ENCODE data around the gene SNAPC2.
"Not testable (repeated sequence)": the region's sequence is repeated elsewhere in the genome, so short reads cannot be mapped to it uniquely, and the experiment has no call there.

SNAPC2 gene

GRCh38 chr19:7883796-7884570, 36.2 kb upstream of the SNAPC2 start:
- DNase-seq (ENCODE audit: extremely low read depth, low read depth) = no peak

GRCh38 chr19:7885818-7886217, 34.3 kb upstream of the SNAPC2 start:
- DNase-seq (ENCODE audit: extremely low read depth, low read depth) = no peak
- TF ChIP-seq CTCF (IDR thresholded peaks at IDR 0.05; ENCODE audit: low read depth, low read length) = no peak

More at GRCh38 chr19:7883796-7884570, 36.2 kb upstream of the SNAPC2 start:
- TF ChIP-seq CTCF (IDR thresholded peaks at IDR 0.05; ENCODE audit: low read depth, low read length) = no peak

GRCh38 chr19:7887408-7888144, 32.6 kb upstream of the SNAPC2 start:
- TF ChIP-seq CTCF (IDR thresholded peaks at IDR 0.05; ENCODE audit: low read depth, low read length) = no peak
- DNase-seq (ENCODE audit: extremely low read depth, low read depth) = no peak

- TF ChIP-seq CTCF (IDR thresholded peaks at IDR 0.05; ENCODE audit: low read depth, low read length) = no peak
- DNase-seq (ENCODE audit: extremely low read depth, low read depth) = no peak
Measured at GRCh38 chr19:7888145-7888825, 31.9 kb upstream of the SNAPC2 start, which contains the start of gene LRRC8E. LRRC8E (plus strand) TSS chr19:7888510; CDS start chr19:7895604, 7,094 bp downstream.

- TF ChIP-seq CTCF (IDR thresholded peaks at IDR 0.05; ENCODE audit: low read depth, low read length) = no peak
- no peak for DNase-seq (ENCODE audit: extremely low read depth, low read depth)
Measured at GRCh38 chr19:7888826-7889217, 31.3 kb upstream of the SNAPC2 start.

- not testable (repeated sequence) for DNase-seq (ENCODE audit: extremely low read depth, low read depth)
Measured at GRCh38 chr19:7893362-7894101, 26.6 kb upstream of the SNAPC2 start.

GRCh38 chr19:7894612-7895309, 25.4 kb upstream of the SNAPC2 start:
- DNase-seq (ENCODE audit: extremely low read depth, low read depth) = no peak
- TF ChIP-seq CTCF (IDR thresholded peaks at IDR 0.05; ENCODE audit: low read depth, low read length) = no peak

Data from AG09319 (cell line).